SH-SY5Y (cell line): ENCODE measurements around the gene OST4.

Experiments used
- GATA2 ChIP-seq: IDR thresholded peaks from 2 replicates; pipeline ENCODE4 v1.6.1; 2011; ENCODE audit warnings: mild to moderate bottlenecking, low read depth, low read length
- GATA3 ChIP-seq: IDR thresholded peaks from 2 replicates; pipeline ENCODE4 v1.6.1; 2011; ENCODE audit warnings: low read depth, mild to moderate bottlenecking, low read length, moderate library complexity

OST4 gene

DNA sequence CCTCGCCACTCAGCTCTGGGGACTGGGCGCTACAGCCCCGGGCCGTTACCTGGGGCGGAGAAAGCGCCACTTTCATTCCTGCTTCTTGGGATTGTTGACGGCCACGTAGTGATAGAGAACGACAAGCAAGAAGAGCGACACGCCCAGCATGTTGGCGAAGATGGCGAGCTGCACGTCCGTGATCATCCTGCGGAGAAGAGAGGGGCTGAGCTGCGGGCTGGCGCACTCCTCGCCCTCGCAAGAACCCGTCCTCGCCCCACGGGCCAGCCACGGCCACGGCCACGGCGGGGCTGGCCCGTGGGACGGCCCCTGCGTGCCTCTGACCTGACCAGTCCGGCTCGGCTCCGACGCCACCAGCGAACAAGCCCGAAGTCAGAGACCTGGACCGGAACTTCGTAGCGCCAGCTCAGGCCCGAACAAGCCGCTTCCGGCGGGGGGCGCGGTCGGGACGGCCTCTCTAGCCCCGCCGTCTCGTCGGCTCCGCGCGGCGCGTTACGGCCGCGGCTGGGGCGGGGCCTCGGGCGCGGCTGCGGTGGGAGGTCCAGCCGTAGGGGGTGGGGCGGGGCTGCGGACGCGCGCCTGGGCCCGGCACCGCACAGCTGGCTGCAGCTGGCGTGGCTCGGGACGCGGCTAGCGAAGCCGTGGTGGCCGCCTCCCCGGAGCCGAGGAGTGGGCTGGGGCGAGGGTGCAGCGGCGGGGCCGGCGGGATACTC, at the start of gene OST4:
OST4 (minus strand) TSS at position 378 of the 713 bp plus-strand sequence.
- no peak for TF ChIP-seq GATA3
- no peak for TF ChIP-seq GATA2

GRCh38 chr2:27118525-27119329, 47.3 kb upstream of the OST4 start, which contains the start of gene CGREF1:
CGREF1 (minus strand) TSS chr2:27119128; CDS start chr2:27104366, 14,762 bp downstream.
- TF ChIP-seq GATA2, result no peak
- TF ChIP-seq GATA3, result no peak

DNA sequence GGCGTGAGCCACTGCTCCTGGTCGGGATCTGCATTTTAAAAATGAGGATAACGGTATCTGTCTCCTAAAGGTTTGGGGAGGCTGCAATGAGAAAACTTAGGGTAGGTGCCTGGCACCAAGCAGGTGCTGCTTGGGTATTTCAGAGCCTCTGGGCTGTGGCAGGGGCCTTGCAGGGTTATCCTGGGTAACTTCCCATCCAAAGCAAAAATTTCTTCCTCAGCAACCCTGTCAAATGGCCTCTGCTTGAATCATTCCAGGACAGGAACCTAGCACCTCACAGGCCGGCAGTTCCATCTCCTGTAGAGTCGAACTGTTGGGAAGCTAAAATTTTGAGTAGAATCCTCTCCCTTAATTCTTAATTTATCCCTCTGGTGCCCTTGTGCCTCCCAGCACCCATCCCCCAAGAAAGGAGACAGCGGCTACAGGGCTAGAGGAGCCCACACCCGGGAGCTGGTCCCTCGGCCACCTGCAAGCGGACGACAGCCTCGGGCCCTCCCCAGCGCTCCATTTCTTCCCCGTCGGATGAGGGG, 46.6 kb upstream of the OST4 start:
- no peak for TF ChIP-seq GATA2
- TF ChIP-seq GATA3, result no peak

GRCh38 chr2:27115519-27115918, 44.1 kb upstream of the OST4 start:
- TF ChIP-seq GATA2, result no peak
- TF ChIP-seq GATA3, result no peak

- TF ChIP-seq GATA2 (no peak), GATA3 (no peak)
Measured at GRCh38 chr2:27109083-27109482, 37.6 kb upstream of the OST4 start.

- TF ChIP-seq GATA2 (no peak), GATA3 (no peak)
Measured at GRCh38 chr2:27108221-27108620, 36.8 kb upstream of the OST4 start.

DNA sequence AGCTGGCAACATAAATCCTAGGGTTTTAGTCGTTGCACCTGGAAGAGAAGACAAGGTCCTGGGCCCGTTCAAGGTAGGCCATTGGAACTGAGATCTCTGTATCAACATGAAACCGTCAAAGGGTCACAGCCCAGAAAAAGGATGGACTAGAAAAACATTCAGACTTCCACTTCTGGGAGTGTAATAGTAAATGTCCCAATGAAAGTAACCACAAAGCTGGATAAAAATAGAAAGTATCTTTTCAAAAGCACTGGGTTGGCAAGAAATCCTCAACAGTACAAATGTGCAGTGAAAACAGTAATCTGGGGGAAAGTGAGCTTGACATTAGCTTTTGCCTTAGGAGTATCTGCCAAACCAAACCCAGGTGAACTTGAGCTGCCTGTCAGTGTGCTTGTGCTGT, 34.5 kb upstream of the OST4 start:
- no peak for TF ChIP-seq GATA3

DNA sequence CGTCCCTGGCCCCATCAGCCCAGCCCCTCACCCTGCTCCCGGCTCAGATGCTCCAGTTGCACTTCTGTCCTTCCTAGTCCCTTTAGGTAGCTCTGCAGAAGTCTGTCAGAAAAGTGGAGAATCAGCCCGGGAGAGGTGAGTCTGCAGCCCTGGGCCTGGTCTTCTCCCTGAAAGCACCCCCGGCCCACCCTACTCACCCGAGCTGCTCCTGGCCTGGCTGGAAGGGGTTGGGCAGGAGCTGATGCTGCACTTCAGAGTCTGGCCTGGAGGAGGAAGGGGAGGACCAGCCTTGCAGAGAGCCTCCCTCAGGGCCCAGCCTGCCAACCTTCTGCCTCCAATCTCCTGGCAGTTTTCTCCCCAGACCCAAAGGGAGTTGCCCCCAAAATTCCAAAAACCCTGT, 30.9 kb upstream of the OST4 start:
- TF ChIP-seq GATA3, result no peak
- TF ChIP-seq GATA2, result no peak

GRCh38 chr2:27100036-27100435, 28.6 kb upstream of the OST4 start:
- TF ChIP-seq GATA3 (no peak), GATA2 (no peak)

- no peak for TF ChIP-seq GATA3
- TF ChIP-seq GATA2, result no peak
Measured at GRCh38 chr2:27099334-27099955, 28.0 kb upstream of the OST4 start.

GRCh38 chr2:27097341-27097740, 25.9 kb upstream of the OST4 start:
- no peak for TF ChIP-seq GATA2
- no peak for TF ChIP-seq GATA3

GRCh38 chr2:27096748-27097297, 25.4 kb upstream of the OST4 start:
- TF ChIP-seq GATA3, result no peak
- no peak for TF ChIP-seq GATA2

DNA sequence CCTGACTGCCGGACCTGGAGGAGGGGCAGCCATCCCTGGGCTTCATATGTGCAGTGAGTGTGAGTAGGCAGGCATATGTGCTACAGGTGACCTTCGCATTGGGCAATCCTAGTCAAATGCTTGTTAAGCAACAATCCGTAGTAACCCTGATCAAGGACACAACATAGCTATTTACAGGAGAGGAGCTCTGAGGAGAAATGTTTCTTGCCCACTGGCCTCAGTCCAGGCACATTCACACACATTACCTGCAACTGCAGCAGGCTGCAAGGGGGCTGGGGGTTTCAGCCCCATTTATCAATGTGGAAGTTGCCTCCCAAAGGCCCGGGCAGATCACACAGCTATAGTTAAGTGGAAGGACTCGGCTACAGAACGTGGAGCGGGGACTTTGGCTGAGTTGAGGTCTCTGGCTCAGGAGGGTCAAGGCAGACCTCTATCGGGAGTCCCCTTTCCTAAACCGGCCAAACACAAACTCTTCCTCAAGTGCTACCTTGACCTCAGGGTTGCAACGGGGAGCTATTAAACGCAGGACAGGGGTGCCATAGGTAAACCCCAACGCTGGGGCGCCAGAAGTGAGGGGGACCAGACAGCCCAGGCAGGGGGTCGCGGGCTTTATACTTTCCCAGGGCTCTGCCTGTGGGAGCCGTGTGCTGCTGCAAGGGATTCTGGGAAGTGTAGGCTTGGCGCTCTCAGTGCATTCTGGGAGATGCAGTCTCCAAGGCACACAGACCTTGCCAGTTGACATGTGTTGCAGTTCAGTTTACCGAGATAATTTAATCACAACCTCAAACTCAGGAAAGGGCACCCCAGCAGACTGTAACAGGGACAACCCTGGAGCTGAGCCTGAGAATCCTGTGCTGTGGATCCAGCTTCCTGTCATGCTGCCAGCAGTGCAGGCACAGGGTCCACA, 24.5 kb upstream of the OST4 start:
- no peak for TF ChIP-seq GATA3
- TF ChIP-seq GATA2, result no peak
